HG02588 (cell line): ENCODE measurements around the gene HOXB2.
"Not testable (repeated sequence)": the region's sequence is repeated elsewhere in the genome, so short reads cannot be mapped to it uniquely, and the experiment has no call there.

Experiments used
- ATAC-seq: cut with Tn5 transposase; IDR thresholded peaks from one replicate; pipeline ENCODE4 v1.9.1; 2021; ENCODE audit warnings: mild to moderate bottlenecking, moderate library complexity; ENCODE audit not compliant: unreplicated experiment

HOXB2 gene

GRCh38 chr17:48542114-48542656, 2.7 kb downstream of the HOXB2 start:
- ATAC-seq = no peak

GRCh38 chr17:48541577-48542113, 3.3 kb downstream of the HOXB2 start:
- no peak for ATAC-seq

GRCh38 chr17:48541036-48541576, 3.8 kb downstream of the HOXB2 start:
- ATAC-seq = no peak

- ATAC-seq = no peak
Observed at GRCh38 chr17:48540213-48540612, 4.7 kb downstream of the HOXB2 start.

GRCh38 chr17:48539177-48539576, 5.7 kb downstream of the HOXB2 start:
- ATAC-seq = no peak

GRCh38 chr17:48537316-48537715, 7.6 kb downstream of the HOXB2 start:
- no peak for ATAC-seq

GRCh38 chr17:48535793-48536559, 8.9 kb downstream of the HOXB2 start:
- not testable (repeated sequence) for ATAC-seq

- ATAC-seq = no peak
Observed at GRCh38 chr17:48532261-48532660, 12.6 kb downstream of the HOXB2 start.

GRCh38 chr17:48530887-48531272, 14.0 kb downstream of the HOXB2 start, which contains the start of gene HOXB1:
HOXB1 (minus strand) TSS chr17:48531011; CDS start chr17:48530904, 107 bp downstream.
- ATAC-seq = no peak

- no peak for ATAC-seq
Observed at GRCh38 chr17:48530208-48530886, 14.6 kb downstream of the HOXB2 start.

- ATAC-seq = no peak
Observed at GRCh38 chr17:48529683-48530009, 15.3 kb downstream of the HOXB2 start.

- ATAC-seq = no peak
Observed at GRCh38 chr17:48528936-48529682, 15.8 kb downstream of the HOXB2 start.

- no peak for ATAC-seq
Observed at GRCh38 chr17:48528153-48528935, 16.6 kb downstream of the HOXB2 start.

- no peak for ATAC-seq
Observed at GRCh38 chr17:48527547-48527932, 17.4 kb downstream of the HOXB2 start.

GRCh38 chr17:48526608-48527546, 18.0 kb downstream of the HOXB2 start:
- ATAC-seq = no peak

GRCh38 chr17:48523010-48523409, 21.9 kb downstream of the HOXB2 start:
- no peak for ATAC-seq

GRCh38 chr17:48522031-48522653, 22.8 kb downstream of the HOXB2 start:
- ATAC-seq = no peak

- ATAC-seq = no peak
Observed at GRCh38 chr17:48520631-48521079, 24.3 kb downstream of the HOXB2 start.

- ATAC-seq = no peak
Observed at GRCh38 chr17:48519427-48519826, 25.5 kb downstream of the HOXB2 start.
